B cell (primary cell): Measurements from ENCODE around the gene STAT5A. TPM values are rescaled to one million over a fixed set of nuclear protein-coding genes. Genes with fewer than 3 reads are reported as not detected.

Experiments used
- ATAC-seq: fragments of 200-7000 bp; cut with Tn5 transposase; one replicate; pipeline ENCODE4 v1.10.0; 2021; ENCODE audit warnings: low read depth, mild to moderate bottlenecking, moderate number of reproducible peaks, moderate library complexity
- CTCF ChIA-PET: fragments of 350-600 bp; sonication (Branson Sonifier 250); formaldehyde crosslinking; loops from one replicate; lab custom pipeline; 2021; ENCODE audit warnings: antibody characterized with exemption, inconsistent platforms; lab: Charles Lee
- POLR2A ChIA-PET: fragments of 350-600 bp; sonication (Branson Sonifier 250); formaldehyde crosslinking; loops from one replicate; lab custom pipeline; 2021; ENCODE audit warnings: antibody characterized with exemption; lab: Charles Lee
- DNase-seq: peaks from one replicate; pipeline ENCODE4 v3.0.0; 2013
- H2AFZ ChIP-seq: 2 replicates; pipeline ENCODE4 v1.6.1; 2012; ENCODE audit warnings: mild to moderate bottlenecking, low read depth, low read length; ENCODE audit not compliant: insufficient read depth, poor library complexity, severe bottlenecking
- H3K27ac ChIP-seq, 2 donors: 1 replicate in 1 of 2; 2 replicates in 1 of 2; pipeline ENCODE4 v1.5.1; 2012 to 2013; ENCODE audit warnings: low read length in 2 of 2, mild to moderate bottlenecking in 2 of 2, moderate library complexity in 1 of 2
- H3K27me3 ChIP-seq, 4 experiments: fragments of 200-600 bp in 1 of 4; sonication (generic) in 1 of 4; replicated peaks in 1 of 4; 1 replicate in 2 of 4; 2 replicates in 2 of 4; pipeline versions ENCODE4 v1.6.1 to v1.7.0; 2013 to 2016; ENCODE audit warnings: low read length in 3 of 4, mild to moderate bottlenecking in 2 of 4, mixed read lengths in 1 of 4, moderate library complexity in 1 of 4; ENCODE audit not compliant: insufficient read depth in 4 of 4, control insufficient read depth in 3 of 4; ENCODE audit errors: control extremely low read depth in 1 of 4
- H3K36me3 ChIP-seq, 2 experiments: replicated peaks in 1 of 2; 1 replicate in 1 of 2; 2 replicates in 1 of 2; pipeline versions ENCODE4 v1.6.1 to v1.7.1; 2013; ENCODE audit warnings: low read length in 1 of 2; ENCODE audit not compliant: insufficient read depth in 2 of 2, control insufficient read depth in 1 of 2; ENCODE audit errors: control extremely low read depth in 1 of 2, extremely low read depth in 1 of 2
- H3K4me1 ChIP-seq, 2 donors: fragments of 200-600 bp in 1 of 2; sonication (generic) in 1 of 2; 1 replicate in 1 of 2; 2 replicates in 1 of 2; pipeline versions ENCODE4 v1.5.1 to v1.6.1; 2013 to 2017; ENCODE audit warnings: low read length in 2 of 2; ENCODE audit not compliant: control insufficient read depth in 2 of 2, insufficient read depth in 2 of 2
- H3K4me2 ChIP-seq: replicated peaks from 2 replicates; pipeline ENCODE3; 2012; ENCODE audit warnings: mild to moderate bottlenecking, low read depth, low read length; ENCODE audit not compliant: poor library complexity, severe bottlenecking
- H3K4me3 ChIP-seq, 5 experiments: fragments of 200-600 bp in 1 of 5; sonication (generic) in 1 of 5; 1 replicate in 3 of 5; 2 replicates in 2 of 5; pipeline versions ENCODE4 v1.5.1 to v1.7.0; 2011 to 2016; ENCODE audit warnings: low read length in 4 of 5, mild to moderate bottlenecking in 4 of 5, low read depth in 2 of 5, control low read depth in 1 of 5, moderate library complexity in 1 of 5; ENCODE audit not compliant: insufficient read depth in 1 of 5; ENCODE audit errors: control extremely low read depth in 1 of 5, extremely low read depth in 1 of 5
- H3K79me2 ChIP-seq: fragments of 200-600 bp; sonication (generic); one replicate; pipeline ENCODE4 v1.6.0; 2016; ENCODE audit warnings: low read length; ENCODE audit not compliant: control insufficient read depth, insufficient read depth
- H3K9ac ChIP-seq: fragments of 200-600 bp; sonication (generic); 2 replicates; pipeline ENCODE4 v1.6.1; 2017; ENCODE audit warnings: mild to moderate bottlenecking, low read length, moderate library complexity
- H3K9me3 ChIP-seq, 3 donors: one replicate each; pipeline versions ENCODE4 v1.6.1 to v1.7.1; 2013; ENCODE audit warnings: low read length in 2 of 3; ENCODE audit not compliant: control insufficient read depth in 2 of 3, insufficient read depth in 1 of 3; ENCODE audit errors: control extremely low read depth in 1 of 3
- H4K20me1 ChIP-seq: 2 replicates; pipeline ENCODE4 v1.6.0; 2012; ENCODE audit warnings: mild to moderate bottlenecking, low read length; ENCODE audit not compliant: insufficient read depth, control insufficient read depth, poor library complexity, severe bottlenecking
- H3K27ac Mint-ChIP-seq: one replicate; pipeline ENCODE4 v1.8.0; 2021; ENCODE audit warnings: mixed read lengths
- H3K27me3 Mint-ChIP-seq: one replicate; pipeline ENCODE4 v1.8.0; 2021; ENCODE audit warnings: mixed read lengths
- H3K4me1 Mint-ChIP-seq: one replicate; pipeline ENCODE4 v1.8.0; 2021; ENCODE audit warnings: mixed read lengths
- H3K4me3 Mint-ChIP-seq: one replicate; pipeline ENCODE4 v1.8.0; 2021; ENCODE audit warnings: mixed read lengths
- H3K9me3 Mint-ChIP-seq: one replicate; pipeline ENCODE4 v1.8.0; 2022; ENCODE audit warnings: mixed read lengths; ENCODE audit not compliant: insufficient read depth
- CTCF ChIP-seq: fragments of 200-600 bp; IDR thresholded peaks from one replicate; pipeline ENCODE4 v1.8.0; 2022; ENCODE audit warnings: antibody characterized with exemption, mild to moderate bottlenecking
- EZH2 ChIP-seq: IDR thresholded peaks from 2 replicates; pipeline ENCODE4 v1.6.1; 2012; ENCODE audit warnings: borderline replicate concordance, low read depth, mild to moderate bottlenecking, moderate library complexity, low read length; ENCODE audit not compliant: insufficient read depth, poor library complexity, severe bottlenecking
- WGBS: methylation state at CpG from one replicate; pipeline ENCODE4 v1.1.5; 2013; ENCODE audit warnings: missing lambda C conversion rate; ENCODE audit not compliant: insufficient coverage; 5-methylcytosine and 5-hydroxymethylcytosine counted together
- intact Hi-C: fragments of 100-400 bp; cut with micrococcal nuclease; formaldehyde crosslinking; loops from one replicate; pipeline ENCODE4 v1.10.0; 2022
- polyA plus RNA-seq: library from polyadenylated mRNA; depleted of rRNA; stranded (reverse); fragments of >200 nt; gene quantifications from 2 replicates; pipeline ENCODE4 v1.2.3, GENCODE V29; 2012
- total RNA-seq, 2 donors: library from RNA; stranded (reverse); fragments of 120-200 nt in 1 of 2; gene quantifications; 1 replicate in 1 of 2; 2 replicates in 1 of 2; pipeline versions ENCODE4 v1.2.3 to v1.2.4, GENCODE V29; 2013 to 2022

STAT5A gene
- total and polyA plus RNA-seq, 2 donors (not counting 1 experiment from before 2014, with no cell fraction given): 48.8 to 110 TPM

GRCh38 chr17:42268236-42268635, 20.1 kb upstream of the STAT5A start:
- H3K4me3 Mint-ChIP-seq: no peak overlapping the region
- ATAC-seq: no peak
- no peak for DNase-seq
- Histone ChIP-seq H3K27me3 (no peaks in the 10 kb centered on the region), H3K9me3 (no peaks in the 10 kb centered on the region), H3K36me3 (no peaks in the 10 kb centered on the region), H3K9ac (no peak overlapping the region), H3K4me3 (no peak overlapping the region), H3K4me2 (no peak overlapping the region), H4K20me1 (no peaks in the 10 kb centered on the region), H3K27ac (no peak overlapping the region), H2AFZ (no peak overlapping the region), H3K4me1 (peaks cover 22 to 24% of the 10 kb centered on the region in 2 donors), H3K79me2 (peaks cover 81% of the 10 kb centered on the region)
- TF ChIP-seq EZH2: no peak
- no peak for TF ChIP-seq CTCF
- intact Hi-C loops: no loop called here
- H3K27ac Mint-ChIP-seq: no peak overlapping the region
- peaks cover 38% of the 10 kb centered on the region for H3K4me1 Mint-ChIP-seq
- no peaks in the 10 kb centered on the region for H3K9me3 Mint-ChIP-seq
- no peaks in the 10 kb centered on the region for H3K27me3 Mint-ChIP-seq
- ChIA-PET POLR2A (interaction anchor here (1.0 kb wide), 1 partner anchor 121 kb away, joined by 3 read pairs; the partner anchor contains the start of gene STAT3), CTCF (interaction anchor here (1.0 kb wide), 1 partner anchor 44 kb away, joined by 3 read pairs; no protein-coding TSS in a partner anchor)
- WGBS: no CpG with 5 or more reads among the region's 5 CpGs

- Histone ChIP-seq H2AFZ (no peak overlapping the region), H3K79me2 (peaks cover 93% of the 10 kb centered on the region), H3K4me1 (peaks cover 30 to 38% of the 10 kb centered on the region in 2 donors), H3K4me2 (no peak overlapping the region), H3K9me3 (no peaks in the 10 kb centered on the region), H4K20me1 (no peaks in the 10 kb centered on the region), H3K27ac (no peak overlapping the region), H3K4me3 (no peak overlapping the region), H3K36me3 (no peaks in the 10 kb centered on the region), H3K27me3 (no peaks in the 10 kb centered on the region), H3K9ac (no peak overlapping the region)
- Mint-ChIP-seq H3K27ac (no peak overlapping the region), H3K27me3 (no peaks in the 10 kb centered on the region), H3K4me1 (peaks cover 55% of the 10 kb centered on the region), H3K9me3 (no peaks in the 10 kb centered on the region), H3K4me3 (no peak overlapping the region)
- intact Hi-C loops: loop anchor here (10.0 kb wide), 1 partner anchor 45 kb away; no protein-coding TSS in a partner anchor
- DNase-seq (no peak), ATAC-seq (no peak)
- ChIA-PET POLR2A (no interaction called here), CTCF (interaction anchor here (0.6 to 2.2 kb wide), 2 partner anchors 48 to 249 kb away, joined by 4 to 10 read pairs; no protein-coding TSS in a partner anchor)
- TF ChIP-seq EZH2: no peak
- no peak for TF ChIP-seq CTCF
- WGBS: 100% methylated on average over 1 of the region's 4 CpGs
Observed at GRCh38 chr17:42270170-42270535, 18.1 kb upstream of the STAT5A start.
